Measurements from ENCODE around the gene FHL2.

FHL2 gene

DNA sequence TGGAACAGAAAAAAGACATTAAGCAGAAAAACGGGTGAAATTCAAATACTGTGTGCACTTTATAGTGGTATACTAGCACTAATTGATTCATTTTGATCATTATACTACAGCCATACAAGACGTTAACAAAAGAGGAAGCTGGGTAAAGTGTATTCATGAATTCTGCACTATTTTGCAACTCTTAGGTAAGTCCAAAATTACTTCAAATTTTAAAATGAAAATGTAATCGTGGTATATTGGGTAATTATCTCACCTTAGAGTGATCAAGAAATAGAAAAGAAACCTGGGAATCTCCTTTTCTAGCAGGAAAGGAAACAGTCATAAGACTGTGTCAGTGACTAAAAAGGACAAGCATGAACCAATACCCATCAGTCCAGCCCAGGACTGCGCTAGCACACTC lies 74.8 kb downstream of the FHL2 start:
- Histone ChIP-seq H3K9me2 (replicated peaks; ENCODE audit: control insufficient read depth, low read length) (no peaks in the 10 kb centered on the region), H3K36me3 (ENCODE audit: control insufficient read depth, low read length) (peaks cover 56% of the 10 kb centered on the region), H3K4me2 (ENCODE audit: low read length) (no peak overlapping the region), H3K27me3 (ENCODE audit: control insufficient read depth, low read length) (no peaks in the 10 kb centered on the region), H3K9me3 (ENCODE audit: control insufficient read depth, insufficient read depth, low read length) (no peaks in the 10 kb centered on the region), H4K20me1 (ENCODE audit: control insufficient read depth, insufficient read depth, low read depth, low read length) (peaks cover 12% of the 10 kb centered on the region), H3F3A (ENCODE audit: control insufficient read depth, insufficient read depth) (no peaks in the 10 kb centered on the region), H3K4me3 (ENCODE audit: low read length) (no peak overlapping the region), H3K79me2 (ENCODE audit: control insufficient read depth, low read length) (peaks cover 95% of the 10 kb centered on the region), H3K4me1 (ENCODE audit: control insufficient read depth, low read length) (peaks cover 41% of the 10 kb centered on the region), H3K27ac (ENCODE audit: low read depth, low read length) (no peak overlapping the region)
- TF ChIP-seq EZH2phosphoT487 (IDR thresholded peaks at IDR 0.05; ENCODE audit: borderline replicate concordance, low read length): no peak
- TF ChIP-seq, protein P1, sequence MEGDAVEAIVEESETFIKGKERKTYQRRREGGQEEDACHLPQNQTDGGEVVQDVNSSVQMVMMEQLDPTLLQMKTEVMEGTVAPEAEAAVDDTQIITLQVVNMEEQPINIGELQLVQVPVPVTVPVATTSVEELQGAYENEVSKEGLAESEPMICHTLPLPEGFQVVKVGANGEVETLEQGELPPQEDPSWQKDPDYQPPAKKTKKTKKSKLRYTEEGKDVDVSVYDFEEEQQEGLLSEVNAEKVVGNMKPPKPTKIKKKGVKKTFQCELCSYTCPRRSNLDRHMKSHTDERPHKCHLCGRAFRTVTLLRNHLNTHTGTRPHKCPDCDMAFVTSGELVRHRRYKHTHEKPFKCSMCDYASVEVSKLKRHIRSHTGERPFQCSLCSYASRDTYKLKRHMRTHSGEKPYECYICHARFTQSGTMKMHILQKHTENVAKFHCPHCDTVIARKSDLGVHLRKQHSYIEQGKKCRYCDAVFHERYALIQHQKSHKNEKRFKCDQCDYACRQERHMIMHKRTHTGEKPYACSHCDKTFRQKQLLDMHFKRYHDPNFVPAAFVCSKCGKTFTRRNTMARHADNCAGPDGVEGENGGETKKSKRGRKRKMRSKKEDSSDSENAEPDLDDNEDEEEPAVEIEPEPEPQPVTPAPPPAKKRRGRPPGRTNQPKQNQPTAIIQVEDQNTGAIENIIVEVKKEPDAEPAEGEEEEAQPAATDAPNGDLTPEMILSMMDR (IDR thresholded peaks at IDR 0.05; ENCODE audit: low read depth, low read length, poor library complexity, severe bottlenecking): no peak

DNA sequence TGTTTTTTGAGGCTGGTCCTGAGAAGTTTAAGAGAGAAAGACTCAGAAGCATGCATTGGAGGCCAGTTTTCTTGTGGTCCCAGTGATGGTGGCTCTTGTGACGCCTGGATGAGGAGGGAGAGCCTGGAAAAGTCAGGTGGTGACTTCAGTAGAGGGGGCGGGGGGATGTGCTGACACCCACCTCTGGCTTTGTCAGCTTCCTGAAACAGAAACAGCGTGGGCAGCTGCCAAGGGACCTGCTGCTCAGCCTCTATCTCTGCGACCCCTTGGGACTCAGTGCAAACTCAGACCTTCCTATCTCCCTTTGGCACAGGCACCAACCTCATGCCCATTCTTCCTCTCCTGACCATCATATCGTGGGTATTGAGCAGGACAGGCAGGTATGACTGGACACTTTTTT lies 75.7 kb downstream of the FHL2 start:
- peaks cover 15% of the 10 kb centered on the region for H4K20me1 ChIP-seq (ENCODE audit: control insufficient read depth, insufficient read depth, low read depth, low read length)
- peaks cover 38% of the 10 kb centered on the region for H3K4me1 ChIP-seq (ENCODE audit: control insufficient read depth, low read length)
- H3K27ac ChIP-seq (ENCODE audit: low read depth, low read length): no peak overlapping the region
- TF ChIP-seq, protein P1 (IDR thresholded peaks at IDR 0.05; ENCODE audit: low read depth, low read length, poor library complexity, severe bottlenecking): no peak
- TF ChIP-seq EZH2phosphoT487 (IDR thresholded peaks at IDR 0.05; ENCODE audit: borderline replicate concordance, low read length): no peak
- peaks cover 95% of the 10 kb centered on the region for H3K79me2 ChIP-seq (ENCODE audit: control insufficient read depth, low read length)
- no peak overlapping the region for H3K4me3 ChIP-seq (ENCODE audit: low read length)
- no peaks in the 10 kb centered on the region for H3F3A ChIP-seq (ENCODE audit: control insufficient read depth, insufficient read depth)
- peaks cover 53% of the 10 kb centered on the region for H3K36me3 ChIP-seq (ENCODE audit: control insufficient read depth, low read length)
- no peaks in the 10 kb centered on the region for H3K9me3 ChIP-seq (ENCODE audit: control insufficient read depth, insufficient read depth, low read length)
- no peaks in the 10 kb centered on the region for H3K27me3 ChIP-seq (ENCODE audit: control insufficient read depth, low read length)
- no peaks in the 10 kb centered on the region for H3K9me2 ChIP-seq (replicated peaks; ENCODE audit: control insufficient read depth, low read length)
- H3K4me2 ChIP-seq (ENCODE audit: low read length): no peak overlapping the region

DNA sequence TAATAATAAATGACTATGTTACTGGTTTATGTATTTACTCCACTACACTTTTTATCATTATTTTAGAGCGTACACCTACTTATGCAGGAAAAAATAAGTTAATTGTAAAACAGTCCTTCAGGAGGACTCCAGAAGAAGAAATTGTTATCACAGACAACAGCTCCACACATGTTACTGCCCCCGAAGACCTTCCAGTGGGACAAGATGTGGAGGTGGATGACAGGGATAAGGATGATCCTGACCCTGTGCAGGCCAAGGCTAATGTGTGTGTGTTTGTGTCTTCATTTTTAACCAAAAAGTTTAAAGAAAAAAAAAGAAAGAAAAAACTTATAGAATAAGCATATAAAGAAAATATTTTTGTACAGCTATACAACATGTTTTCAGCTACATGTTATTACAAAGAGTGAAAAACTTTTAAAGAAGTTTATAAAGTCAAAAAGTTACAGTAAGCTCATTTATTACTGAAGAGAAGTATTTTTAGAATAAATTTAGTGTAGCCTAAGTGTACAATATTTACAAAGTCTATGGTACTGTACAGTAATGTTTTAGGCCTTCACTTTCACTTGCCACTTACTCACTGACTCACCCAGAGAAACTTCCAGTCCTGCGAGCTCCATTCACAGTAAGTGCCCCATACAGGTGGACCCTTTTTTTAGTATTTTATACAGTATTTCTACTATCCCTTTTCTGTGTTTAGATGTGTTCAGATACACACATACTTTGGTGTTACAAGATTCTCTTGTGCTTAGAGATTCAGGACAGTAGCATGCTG lies 76.8 kb downstream of the FHL2 start:
- TF ChIP-seq EZH2phosphoT487 (IDR thresholded peaks at IDR 0.05; ENCODE audit: borderline replicate concordance, low read length): no peak
- TF ChIP-seq, protein P1 (IDR thresholded peaks at IDR 0.05; ENCODE audit: low read depth, low read length, poor library complexity, severe bottlenecking): no peak
- Histone ChIP-seq H3K27me3 (ENCODE audit: control insufficient read depth, low read length) (no peaks in the 10 kb centered on the region), H3K4me2 (ENCODE audit: low read length) (no peak overlapping the region), H3K27ac (ENCODE audit: low read depth, low read length) (no peak overlapping the region), H3K36me3 (ENCODE audit: control insufficient read depth, low read length) (peaks cover 48% of the 10 kb centered on the region), H3K4me3 (ENCODE audit: low read length) (no peak overlapping the region), H4K20me1 (ENCODE audit: control insufficient read depth, insufficient read depth, low read depth, low read length) (peaks cover 15% of the 10 kb centered on the region), H3K9me2 (replicated peaks; ENCODE audit: control insufficient read depth, low read length) (no peaks in the 10 kb centered on the region), H3F3A (ENCODE audit: control insufficient read depth, insufficient read depth) (no peaks in the 10 kb centered on the region), H3K4me1 (ENCODE audit: control insufficient read depth, low read length) (peaks cover 27% of the 10 kb centered on the region), H3K79me2 (ENCODE audit: control insufficient read depth, low read length) (peaks cover 95% of the 10 kb centered on the region), H3K9me3 (ENCODE audit: control insufficient read depth, insufficient read depth, low read length) (no peaks in the 10 kb centered on the region)

All from DOHH2 (cell line).